Ovary (tissue), 9 donors: ENCODE results near the gene CPNE1. TPM values are rescaled to one million over a fixed set of nuclear protein-coding genes. Genes with fewer than 3 reads are reported as not detected.

Source experiments
- DNase-seq, 5 donors: peaks; one replicate each; pipeline ENCODE4 v3.0.0-alpha.2; 2019 to 2020
- H3K27ac ChIP-seq, 2 donors: fragments of 200-600 bp; one replicate each; pipeline versions ENCODE4 v1.5.1 to v1.8.0; 2019 to 2022
- H3K27me3 ChIP-seq: fragments of 200-600 bp; one replicate; pipeline ENCODE4 v1.8.0; 2022
- H3K36me3 ChIP-seq: fragments of 200-600 bp; sonication (generic); one replicate; pipeline ENCODE4 v1.5.1; 2019
- H3K4me1 ChIP-seq: one replicate; pipeline ENCODE4 v1.8.1; 2013; ENCODE audit warnings: mild to moderate bottlenecking, moderate library complexity; ENCODE audit not compliant: insufficient read depth
- H3K4me3 ChIP-seq: fragments of 200-600 bp; sonication (generic); one replicate; pipeline ENCODE4 v1.5.1; 2017
- H3K9me3 ChIP-seq, 2 donors: fragments of 200-600 bp in 1 of 2; sonication (generic) in 1 of 2; one replicate each; pipeline versions ENCODE4 v1.5.1 to v1.8.1; 2013 to 2019; ENCODE audit warnings: mild to moderate bottlenecking in 1 of 2, moderate library complexity in 1 of 2
- EP300 ChIP-seq: sonication (generic); formaldehyde crosslinking; IDR thresholded peaks from one replicate; pipeline ENCODE4 v1.6.1; 2017; ENCODE audit warnings: antibody characterized with exemption
- POLR2A ChIP-seq: fragments of 450-650 bp; IDR thresholded peaks from one replicate; pipeline ENCODE4 v1.6.1; 2017; ENCODE audit warnings: antibody characterized with exemption, mild to moderate bottlenecking, moderate library complexity
- WGBS, 3 donors: extraction: QIAGEN DNeasy Blood & Tissue Kit in 1 of 3; methylation state at CpG; one replicate each; pipeline versions ENCODE4 v1.1.5 to v1.1.7; 2013 to 2017; 5-methylcytosine and 5-hydroxymethylcytosine counted together
- intact Hi-C, 4 donors: fragments of 100-400 bp; cut with DNase I; formaldehyde crosslinking; loops; one replicate each; pipeline versions ENCODE4 v1.11.0 to v1.15.1; 2022 to 2023
- polyA plus RNA-seq, 2 donors: library from polyadenylated mRNA; stranded (reverse); fragments of 200-250 nt in 1 of 2; fragments of 350-450 nt in 1 of 2; fragmentation: Illumina TruSeq in 1 of 2; extraction: RNeasy Lipid Tissue Mini Kit (QIAGEN cat#74804) in 1 of 2; gene quantifications; one replicate each; pipeline ENCODE4 v1.2.3, GENCODE V29; 2013 to 2014
- total RNA-seq, 7 donors: library from RNA; depleted of rRNA in 2 of 7; stranded (reverse); fragments of >200 nt in 2 of 7; fragmentation: NEBNext Ultra II Directional in 3 of 7; extraction: Animal tissue kit (Norgen Biotek cat#: 25700) in 3 of 7; gene quantifications; one replicate each; pipeline versions ENCODE4 v1.1.0 to v1.2.4, GENCODE V29; 2016 to 2023
- TF ChIP-seq, protein P1 (sequence below), 3 donors: fragments of 450-650 bp in 2 of 3; fragments of 200-600 bp in 1 of 3; IDR thresholded peaks; one replicate each; pipeline versions ENCODE4 v1.5.1 to v1.8.0; 2016 to 2022; ENCODE audit warnings: antibody characterized with exemption in 3 of 3, mild to moderate bottlenecking in 1 of 3
- donor health status: DM: no; HTN: no; CAD: no; lungs with moderate emphysema.
- donor health status: DM: no; HTN: no; CAD: no.
- donor health status: Bipolar disorder and iron deficiency.
- donor health status: DM: yes; HTN: yes; CAD: no.
- donor health status: DM: no; HTN: no; CAD: no.
- donor health status: DM: yes; HTN: yes; CAD: no.

Gene CPNE1
- total and polyA plus RNA-seq, 9 donors: 97.5 to 173 (median 157) TPM

DNA sequence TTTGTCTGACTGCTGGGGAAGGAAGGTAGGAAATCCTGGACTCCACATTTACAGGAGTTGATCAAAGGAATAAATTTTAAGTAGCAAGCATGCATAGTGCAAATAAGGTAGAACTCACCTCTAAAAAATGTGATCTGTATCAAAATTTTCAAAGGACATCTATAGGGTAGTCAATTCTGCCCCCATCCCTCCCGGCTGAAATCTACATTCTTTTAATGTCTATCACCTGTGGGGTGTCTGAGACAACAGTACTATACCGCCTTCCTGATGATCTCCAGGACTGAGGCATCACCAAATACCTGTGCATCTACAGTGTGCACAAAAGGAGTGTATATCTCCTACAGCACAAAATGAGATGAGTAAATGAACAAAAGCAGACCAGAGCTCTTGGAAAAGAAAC lies 19.9 kb downstream of the CPNE1 start:
- Histone ChIP-seq H3K36me3 (no peaks in the 10 kb centered on the region), H3K27me3 (no peaks in the 10 kb centered on the region), H3K4me1 (peaks cover 5% of the 10 kb centered on the region), H3K9me3 (no peaks in the 10 kb centered on the region), H3K27ac (no peak overlapping the region), H3K4me3 (no peak overlapping the region)
- no peak for DNase-seq
- intact Hi-C loops: no loop called here
- TF ChIP-seq POLR2A: no peak
- TF ChIP-seq, protein P1, sequence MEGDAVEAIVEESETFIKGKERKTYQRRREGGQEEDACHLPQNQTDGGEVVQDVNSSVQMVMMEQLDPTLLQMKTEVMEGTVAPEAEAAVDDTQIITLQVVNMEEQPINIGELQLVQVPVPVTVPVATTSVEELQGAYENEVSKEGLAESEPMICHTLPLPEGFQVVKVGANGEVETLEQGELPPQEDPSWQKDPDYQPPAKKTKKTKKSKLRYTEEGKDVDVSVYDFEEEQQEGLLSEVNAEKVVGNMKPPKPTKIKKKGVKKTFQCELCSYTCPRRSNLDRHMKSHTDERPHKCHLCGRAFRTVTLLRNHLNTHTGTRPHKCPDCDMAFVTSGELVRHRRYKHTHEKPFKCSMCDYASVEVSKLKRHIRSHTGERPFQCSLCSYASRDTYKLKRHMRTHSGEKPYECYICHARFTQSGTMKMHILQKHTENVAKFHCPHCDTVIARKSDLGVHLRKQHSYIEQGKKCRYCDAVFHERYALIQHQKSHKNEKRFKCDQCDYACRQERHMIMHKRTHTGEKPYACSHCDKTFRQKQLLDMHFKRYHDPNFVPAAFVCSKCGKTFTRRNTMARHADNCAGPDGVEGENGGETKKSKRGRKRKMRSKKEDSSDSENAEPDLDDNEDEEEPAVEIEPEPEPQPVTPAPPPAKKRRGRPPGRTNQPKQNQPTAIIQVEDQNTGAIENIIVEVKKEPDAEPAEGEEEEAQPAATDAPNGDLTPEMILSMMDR (IDR thresholded peaks at IDR 0.05): no peak
- TF ChIP-seq EP300: no peak
- 78 to 80% (median 79%) methylated on average over 2 of the region's 2 CpGs for WGBS, 3 donors

DNA sequence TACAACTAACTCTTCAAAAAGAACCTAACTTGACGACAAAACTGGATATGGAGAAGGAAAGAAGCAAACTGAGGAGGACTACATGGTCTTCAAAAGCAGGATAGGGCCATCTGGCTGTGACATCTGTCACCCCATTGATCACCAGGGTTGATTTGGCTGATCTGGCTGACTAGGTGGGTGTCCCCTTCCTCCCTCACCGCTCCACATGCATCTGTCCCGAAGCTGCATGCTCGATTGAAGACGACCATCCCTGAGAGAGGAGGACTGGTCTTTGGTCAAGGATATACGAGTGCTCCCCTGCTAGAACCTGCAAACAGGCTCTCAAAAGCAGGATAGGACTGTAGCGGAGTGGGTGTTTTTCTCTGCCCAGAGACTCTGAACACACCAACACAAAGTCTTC lies 21.7 kb downstream of the CPNE1 start:
- no peak overlapping the region for H3K4me3 ChIP-seq
- no peak overlapping the region for H3K27ac ChIP-seq
- DNase-seq: no peak
- 90 to 93% (median 91%) methylated on average over 7 of the region's 7 CpGs for WGBS, 3 donors
- TF ChIP-seq POLR2A (no peak), EP300 (no peak)
- TF ChIP-seq, protein P1 (IDR thresholded peaks at IDR 0.05): no peak
- intact Hi-C loops: no loop called here
- H3K4me1 ChIP-seq: peaks cover 5% of the 10 kb centered on the region
- H3K27me3 ChIP-seq: no peaks in the 10 kb centered on the region
- H3K9me3 ChIP-seq: no peaks in the 10 kb centered on the region
- H3K36me3 ChIP-seq: no peaks in the 10 kb centered on the region

DNA sequence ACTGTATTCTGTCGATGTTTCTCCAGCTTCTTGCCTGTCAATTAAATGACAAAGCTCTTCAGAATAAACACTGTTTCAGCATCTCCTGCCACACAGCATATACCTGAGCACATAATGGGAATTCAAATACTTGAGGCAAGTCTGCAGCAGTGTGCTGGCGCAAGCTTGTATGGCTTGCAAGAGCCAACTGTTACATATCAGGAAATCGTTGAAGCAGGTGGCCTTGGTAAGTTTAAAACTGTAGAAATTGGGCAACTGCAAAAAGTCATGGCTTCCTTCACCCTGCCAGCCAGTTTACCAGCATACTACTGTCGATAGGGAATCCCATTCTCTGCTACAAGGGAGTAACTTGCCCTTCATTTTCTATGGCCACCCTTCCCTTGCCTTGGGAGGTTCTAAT lies 23.0 kb downstream of the CPNE1 start:
- no peaks in the 10 kb centered on the region for H3K9me3 ChIP-seq
- H3K27me3 ChIP-seq: no peaks in the 10 kb centered on the region
- H3K36me3 ChIP-seq: no peaks in the 10 kb centered on the region
- intact Hi-C loops: no loop called here
- H3K27ac ChIP-seq: no peak overlapping the region
- peaks cover 5% of the 10 kb centered on the region for H3K4me1 ChIP-seq
- H3K4me3 ChIP-seq: no peak overlapping the region
- no peak for DNase-seq
- 78 to 84% (median 84%) methylated on average over 4 of the region's 4 CpGs for WGBS, 3 donors
- TF ChIP-seq, protein P1 (IDR thresholded peaks at IDR 0.05): no peak

DNA sequence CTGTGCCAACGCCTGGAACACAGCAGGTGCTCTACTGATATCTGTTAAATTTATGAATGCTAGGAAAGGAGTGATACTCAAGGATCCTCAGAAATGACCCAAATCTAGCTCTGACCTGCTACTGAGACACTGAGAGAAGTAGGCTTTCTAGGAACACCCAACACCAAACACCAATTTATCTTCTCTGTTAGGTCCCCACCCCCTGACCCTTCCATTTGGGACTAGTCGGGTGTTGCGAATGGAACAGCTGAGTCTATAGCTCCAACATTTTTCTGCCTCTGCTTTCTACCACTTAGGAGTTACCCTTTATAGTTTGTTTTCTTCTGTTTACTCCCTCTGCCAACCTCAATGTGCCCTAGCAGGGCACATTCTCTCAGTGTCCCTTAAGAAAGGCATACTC lies 24.0 kb downstream of the CPNE1 start:
- Histone ChIP-seq H3K4me1 (peaks cover 7% of the 10 kb centered on the region), H3K27me3 (no peaks in the 10 kb centered on the region), H3K9me3 (no peaks in the 10 kb centered on the region), H3K27ac (no peak overlapping the region), H3K36me3 (no peaks in the 10 kb centered on the region), H3K4me3 (no peak overlapping the region)
- TF ChIP-seq, protein P1 (IDR thresholded peaks at IDR 0.05): no peak
- no peak for TF ChIP-seq POLR2A
- no peak for TF ChIP-seq EP300
- DNase-seq: no peak
- 59 to 76% (median 71%) methylated on average over 3 of the region's 3 CpGs for WGBS, 3 donors
- intact Hi-C loops: no loop called here

DNA sequence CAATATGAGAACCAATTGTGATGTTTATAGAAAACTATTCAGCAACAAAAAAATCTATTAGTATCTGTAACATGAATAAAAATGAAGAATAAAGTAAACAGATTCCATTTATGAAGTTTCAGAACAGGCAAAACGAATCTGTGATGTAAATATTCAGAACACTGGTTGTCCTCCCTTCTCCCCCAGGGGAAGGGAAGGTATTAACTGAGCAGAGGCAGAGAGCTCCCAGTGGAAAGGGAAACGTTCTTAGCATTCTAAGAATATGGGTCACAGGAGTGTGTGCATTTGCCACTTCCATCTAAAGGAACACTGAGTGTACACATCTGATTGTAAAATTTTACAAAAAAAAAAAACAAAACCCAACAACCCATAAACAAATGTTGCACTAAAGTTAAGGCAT lies 25.9 kb downstream of the CPNE1 start:
- WGBS, 3 donors: 28 to 38% (median 29%) methylated on average over 2 of the region's 2 CpGs
- Histone ChIP-seq H3K9me3 (no peaks in the 10 kb centered on the region), H3K27me3 (no peaks in the 10 kb centered on the region), H3K36me3 (no peaks in the 10 kb centered on the region), H3K4me3 (no peak overlapping the region), H3K4me1 (peaks cover 8% of the 10 kb centered on the region), H3K27ac (no peak overlapping the region)
- intact Hi-C loops: no loop called here
- DNase-seq: no peak
- TF ChIP-seq POLR2A: no peak
- TF ChIP-seq, protein P1 (IDR thresholded peaks at IDR 0.05): no peak
- TF ChIP-seq EP300: no peak
